HG03354 (cell line): ENCODE data around the gene AZU1.

Source experiments
- ATAC-seq: cut with Tn5 transposase; IDR thresholded peaks from one replicate; pipeline ENCODE4 v1.9.1; 2021; ENCODE audit warnings: mild to moderate bottlenecking; ENCODE audit not compliant: unreplicated experiment, poor library complexity, severe bottlenecking

Gene AZU1

GRCh38 chr19:796692-797527 lies 30.7 kb upstream of the AZU1 start, which contains the start of gene PTBP1:
TSS of gene PTBP1 (plus strand) at chr19:797452. CDS start at chr19:797498, 46 bp downstream.
- ATAC-seq: peak; percentile 76

GRCh38 chr19:797528-798414 lies 29.9 kb upstream of the AZU1 start:
- peak; percentile 43 for ATAC-seq

- no peak for ATAC-seq
These were observed 29.1 kb upstream of the AZU1 start for GRCh38 chr19:798415-799075.

- ATAC-seq: no peak
These were observed 28.4 kb upstream of the AZU1 start for GRCh38 chr19:799076-799881.

- no peak for ATAC-seq
These were observed 27.1 kb upstream of the AZU1 start for GRCh38 chr19:800360-801029.

GRCh38 chr19:801030-801860 lies 26.4 kb upstream of the AZU1 start:
- no peak for ATAC-seq

GRCh38 chr19:801861-802497 lies 25.7 kb upstream of the AZU1 start:
- no peak for ATAC-seq

- no peak for ATAC-seq
These were observed 25.0 kb upstream of the AZU1 start for GRCh38 chr19:802498-803098.

GRCh38 chr19:803099-803561 lies 24.5 kb upstream of the AZU1 start:
- no peak for ATAC-seq

- ATAC-seq: no peak
These were observed 23.8 kb upstream of the AZU1 start for GRCh38 chr19:803686-804418.

- ATAC-seq: no peak
These were observed 23.0 kb upstream of the AZU1 start for GRCh38 chr19:804419-805165.

- ATAC-seq: no peak
These were observed 22.5 kb upstream of the AZU1 start for GRCh38 chr19:805166-805551.

- no peak for ATAC-seq
These were observed 21.8 kb upstream of the AZU1 start for GRCh38 chr19:805600-806550.

GRCh38 chr19:806815-807421 lies 20.7 kb upstream of the AZU1 start:
- no peak for ATAC-seq
